SW480 (cell line): ENCODE data around the gene MOB2.

Source experiments
- DNase-seq: peaks from one replicate; pipeline ENCODE4 v3.0.0-alpha.2; 2016; ENCODE audit warnings: low spot score

MOB2 gene

DNA sequence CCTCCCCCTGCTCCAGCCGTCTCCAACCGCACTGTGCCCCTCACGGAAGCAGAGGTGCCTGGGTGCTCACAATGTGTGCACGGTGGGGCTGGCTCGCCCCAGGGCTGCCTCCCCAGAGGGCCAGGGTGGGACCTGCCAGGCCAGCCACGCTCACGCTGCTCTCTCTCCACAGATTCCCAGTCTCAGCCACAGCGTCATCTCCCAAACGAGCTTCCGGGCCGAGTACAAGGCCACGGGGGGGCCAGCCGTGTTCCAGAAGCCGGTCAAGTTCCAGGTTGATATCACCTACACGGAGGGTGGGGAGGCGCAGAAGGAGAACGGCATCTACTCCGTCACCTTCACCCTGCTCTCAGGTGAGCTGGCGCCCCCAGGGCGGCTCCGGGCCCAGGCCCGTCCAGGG lies 30.4 kb downstream of the MOB2 start:
- no peak for DNase-seq

GRCh38 chr11:1455763-1456060 lies 30.9 kb downstream of the MOB2 start:
- DNase-seq: no peak

- DNase-seq: no peak
Observed at GRCh38 chr11:1455032-1455762, 31.4 kb downstream of the MOB2 start.

DNA sequence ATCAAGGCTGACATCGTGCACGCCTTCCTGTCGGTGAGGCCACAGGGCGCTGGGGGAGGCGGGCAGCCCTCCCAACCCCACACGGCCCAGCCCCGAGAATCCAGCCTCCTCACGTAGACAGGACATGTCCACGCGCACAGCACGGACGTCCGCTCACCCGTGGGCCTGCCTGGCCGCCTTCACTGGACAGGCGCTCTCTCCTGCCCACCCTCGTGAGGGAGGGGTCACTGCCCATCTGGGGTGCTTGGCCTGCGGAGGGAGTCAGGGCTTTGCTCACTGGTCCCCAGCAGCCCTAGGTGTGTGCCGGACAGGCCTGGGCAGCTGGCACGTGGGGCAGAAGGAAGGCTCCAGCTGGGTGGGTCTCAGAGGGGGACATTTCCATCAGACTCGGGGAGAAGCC lies 32.0 kb downstream of the MOB2 start:
- no peak for DNase-seq

GRCh38 chr11:1453611-1454034 lies 33.0 kb downstream of the MOB2 start:
- DNase-seq: no peak

DNA sequence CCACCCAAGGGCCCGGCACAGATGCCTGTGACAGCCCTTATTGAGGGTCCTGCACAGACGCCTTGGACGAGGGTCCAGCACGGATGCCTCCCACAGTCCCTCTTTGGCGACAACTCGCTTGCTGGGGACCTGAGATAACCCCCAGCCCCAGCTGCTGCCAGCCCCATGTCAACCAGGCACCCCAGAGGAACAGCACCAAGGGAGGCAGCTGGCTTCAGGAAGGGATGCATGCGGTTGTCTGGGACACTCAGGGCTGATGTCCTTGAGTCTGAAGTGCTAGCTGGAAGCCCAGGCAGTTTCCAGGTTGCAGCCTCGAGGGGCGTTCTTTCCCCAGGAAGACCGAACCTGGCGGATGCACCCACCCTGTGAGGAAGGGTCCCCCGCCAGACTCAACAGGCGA lies 33.8 kb downstream of the MOB2 start:
- no peak for DNase-seq

DNA sequence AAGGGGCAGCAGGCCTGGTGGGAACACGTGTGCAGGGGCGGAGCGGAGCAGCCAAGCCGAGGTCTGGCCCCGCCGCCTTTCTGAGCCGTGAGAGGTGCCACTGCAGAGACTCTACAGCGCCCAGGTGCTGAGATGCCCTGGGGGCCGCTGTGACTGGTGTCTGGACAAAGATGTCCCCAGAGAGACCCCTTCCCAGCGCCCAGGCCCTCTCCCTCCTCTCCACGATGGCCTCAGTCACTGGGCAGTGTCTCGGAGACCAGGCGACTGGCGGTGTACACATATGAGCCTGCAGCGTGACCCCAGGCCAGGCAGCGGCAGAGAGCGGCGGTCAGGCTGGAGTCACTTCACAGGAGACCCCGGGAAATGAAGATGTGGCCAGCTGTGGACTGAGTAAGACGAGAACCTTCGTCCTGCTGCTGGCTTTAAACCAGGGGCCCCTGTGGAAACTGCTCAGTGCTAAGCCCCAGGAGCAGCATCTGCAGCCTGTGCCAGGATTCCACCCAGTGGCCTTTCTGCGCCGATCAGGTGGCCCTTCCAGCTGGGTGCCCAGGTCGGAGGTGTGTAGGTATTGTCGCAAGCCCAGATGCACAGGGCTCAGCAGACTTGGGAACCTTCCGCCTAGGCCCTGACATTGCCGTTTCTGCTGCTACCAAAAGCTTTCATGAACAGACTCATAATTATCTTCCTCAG lies 34.7 kb downstream of the MOB2 start:
- DNase-seq: no peak

- DNase-seq: no peak
Observed at GRCh38 chr11:1450949-1451710, 35.4 kb downstream of the MOB2 start.

DNA sequence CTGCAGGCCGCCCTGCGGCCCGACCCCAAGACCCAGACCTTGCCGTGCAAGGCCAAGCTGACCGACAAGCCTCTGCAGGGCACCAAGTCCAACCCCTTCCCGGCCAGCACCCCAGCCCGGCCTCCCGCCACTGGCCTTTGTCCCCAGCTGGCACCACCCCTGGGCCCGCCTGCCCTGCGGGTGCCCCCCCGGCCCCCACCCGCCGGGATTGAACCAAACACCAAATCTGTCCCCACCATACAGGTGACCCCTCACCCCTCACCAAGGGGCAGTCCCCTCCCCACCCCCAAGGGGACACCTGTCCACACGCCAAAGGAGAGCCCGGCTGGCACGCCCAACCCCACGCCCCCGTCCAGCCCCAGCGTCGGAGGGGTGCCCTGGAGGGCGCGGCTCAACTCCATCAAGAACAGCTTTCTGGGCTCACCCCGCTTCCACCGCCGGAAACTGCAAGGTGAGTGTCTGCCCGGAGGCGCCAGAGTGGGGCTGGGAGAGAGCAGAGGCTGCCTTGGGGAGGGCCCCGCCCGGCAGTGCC lies 36.2 kb downstream of the MOB2 start:
- no peak for DNase-seq

DNA sequence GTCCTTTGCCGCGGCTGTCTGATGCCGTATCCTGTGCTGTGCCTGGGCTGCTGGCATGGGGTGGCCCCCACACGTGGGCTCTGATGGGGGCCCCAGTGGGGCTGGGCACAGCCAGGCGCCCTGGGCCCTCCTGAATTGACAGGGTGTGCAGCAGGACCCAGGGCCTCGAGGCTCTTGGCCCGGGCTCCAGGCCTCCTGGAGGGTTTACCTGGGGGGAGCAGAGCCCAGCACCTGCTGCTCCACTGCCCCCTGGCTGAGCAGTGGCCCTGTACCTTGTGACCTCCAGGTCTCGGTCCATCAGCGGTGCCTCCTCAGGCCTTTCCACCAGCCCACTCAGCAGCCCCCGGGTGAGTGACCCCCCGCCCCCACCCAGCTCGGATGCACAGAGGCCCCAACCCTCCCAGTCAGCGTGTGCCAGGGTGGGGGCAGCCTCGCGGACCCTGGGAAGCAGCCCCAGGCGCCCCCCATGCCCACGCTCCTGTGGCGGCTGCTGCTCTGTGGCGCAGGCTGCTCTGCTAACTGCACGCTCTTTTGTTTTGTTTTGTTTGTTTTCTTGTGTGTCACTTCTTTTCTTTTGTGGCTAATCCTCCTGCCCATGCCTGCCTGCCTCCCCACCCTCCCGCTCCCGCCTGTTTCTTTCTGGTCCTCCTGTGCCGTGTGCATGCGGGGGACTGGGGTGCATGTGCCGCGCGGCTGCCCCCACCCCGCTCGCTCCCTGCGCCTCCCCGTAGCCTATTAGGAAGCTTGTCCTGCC lies 36.9 kb downstream of the MOB2 start:
- DNase-seq: no peak

- DNase-seq: no peak
Observed at GRCh38 chr11:1448882-1449281, 37.7 kb downstream of the MOB2 start.

DNA sequence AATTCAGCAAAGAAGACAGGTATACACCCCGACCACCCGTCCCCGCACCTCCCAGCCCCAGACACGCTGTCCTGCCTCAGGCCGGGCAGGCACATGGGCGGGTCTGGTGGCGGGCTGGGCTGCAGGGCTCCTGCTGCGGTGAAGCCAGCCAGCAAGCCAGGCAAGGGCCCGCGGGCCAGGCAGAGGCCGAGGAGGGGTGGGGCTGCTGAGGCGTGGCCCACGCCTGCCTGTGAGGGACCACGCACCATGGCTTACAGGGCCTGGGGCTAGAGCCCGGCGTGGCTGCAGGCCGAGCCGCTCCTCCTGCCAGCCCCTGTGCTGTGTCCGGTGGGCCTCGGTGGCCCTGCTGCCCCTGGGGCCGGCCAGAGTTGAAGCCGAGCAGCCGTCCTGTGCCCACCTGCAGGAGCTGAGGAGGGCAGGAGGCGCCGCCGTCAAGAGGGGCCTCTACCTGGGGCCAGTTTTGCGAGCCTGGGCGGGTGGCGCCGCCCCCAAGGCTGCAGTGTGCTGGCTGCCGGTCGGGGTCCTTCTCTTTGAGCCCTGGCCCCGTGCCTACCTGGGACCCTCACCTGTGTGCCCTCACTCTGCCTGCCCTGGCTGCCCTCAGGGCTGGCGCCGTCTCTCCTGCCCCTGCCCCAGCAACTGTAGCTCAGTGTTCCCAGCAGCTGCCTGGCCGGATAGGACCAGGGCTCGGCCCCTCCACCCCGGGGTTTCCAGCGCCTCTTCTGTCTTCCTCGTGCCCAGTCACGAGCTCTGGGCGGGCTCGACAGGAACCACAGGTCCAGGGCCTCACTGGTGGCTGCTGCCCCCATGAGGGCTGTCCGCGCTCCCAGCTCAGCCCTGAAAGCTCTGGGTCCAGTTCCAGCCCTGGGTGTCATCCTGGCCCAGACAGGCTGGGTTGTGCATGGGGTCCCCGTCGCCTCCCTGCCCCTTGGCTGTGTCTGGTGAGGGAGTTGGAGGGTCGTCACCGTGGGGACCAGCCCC lies 38.4 kb downstream of the MOB2 start:
- no peak for DNase-seq

- no peak for DNase-seq
Observed at GRCh38 chr11:1446623-1447022, 40.0 kb downstream of the MOB2 start.

- DNase-seq: no peak
Observed at GRCh38 chr11:1445741-1446445, 40.7 kb downstream of the MOB2 start.

GRCh38 chr11:1444823-1445422 lies 41.7 kb downstream of the MOB2 start:
- DNase-seq: no peak

DNA sequence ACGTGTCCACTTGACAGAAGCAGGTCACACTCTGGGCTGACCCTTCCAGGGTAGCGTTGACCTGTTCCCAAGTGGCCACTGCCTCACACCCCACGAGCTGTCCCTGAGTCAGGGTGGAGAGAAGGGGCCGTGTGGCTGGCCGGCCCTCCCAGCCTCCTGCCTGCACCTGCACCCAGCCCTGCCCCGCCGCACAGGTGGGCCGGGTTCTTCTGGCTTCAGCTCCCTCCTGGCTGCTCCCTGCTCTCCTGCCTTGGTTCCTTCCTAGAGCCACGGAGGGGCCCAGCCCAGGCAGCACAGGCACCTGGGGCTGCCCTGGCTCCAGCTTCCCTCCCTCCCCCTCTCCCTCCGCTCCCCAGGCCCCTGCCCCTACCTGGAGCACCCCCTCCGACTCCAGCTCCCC lies 42.3 kb downstream of the MOB2 start:
- no peak for DNase-seq

DNA sequence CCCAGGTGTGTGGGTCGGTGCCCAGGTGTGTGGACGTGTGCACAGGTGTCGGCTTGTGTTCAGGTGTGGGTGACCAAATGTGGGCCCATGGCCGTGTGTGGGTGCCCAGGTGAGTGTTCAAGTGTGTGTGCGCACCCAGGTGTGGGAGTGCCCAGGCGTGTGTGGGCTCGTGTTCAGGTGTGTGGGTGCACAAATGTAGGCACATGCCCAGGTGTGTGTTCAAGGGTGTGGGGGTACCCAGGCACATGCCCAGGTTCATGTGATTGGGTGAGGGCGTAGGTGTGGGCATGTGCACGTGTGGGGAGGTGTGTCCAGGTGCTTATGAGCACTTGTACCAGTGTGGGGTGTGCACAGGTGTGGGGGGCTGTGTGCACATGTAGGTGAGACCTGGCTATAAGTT lies 42.8 kb downstream of the MOB2 start:
- no peak for DNase-seq

GRCh38 chr11:1442807-1443366 lies 43.7 kb downstream of the MOB2 start:
- DNase-seq: no peak

GRCh38 chr11:1442163-1442562 lies 44.4 kb downstream of the MOB2 start:
- DNase-seq: no peak

DNA sequence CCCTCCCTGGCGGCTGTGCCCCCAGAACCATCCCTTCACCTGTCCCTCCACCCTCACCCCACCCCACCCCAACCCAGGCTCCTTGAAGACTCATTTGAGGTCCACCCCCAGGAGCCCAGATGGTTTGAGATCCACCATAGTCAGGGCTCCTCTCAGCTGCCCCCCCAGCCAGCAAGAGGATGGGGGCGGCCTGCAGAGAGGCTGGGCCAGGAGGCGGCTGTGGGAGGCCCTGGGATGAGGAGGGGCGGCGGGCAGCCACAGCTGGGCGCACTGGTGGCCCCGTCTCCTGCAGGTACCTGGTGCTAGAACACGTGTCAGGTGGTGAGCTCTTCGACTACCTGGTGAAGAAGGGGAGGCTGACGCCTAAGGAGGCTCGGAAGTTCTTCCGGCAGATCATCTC lies 46.1 kb downstream of the MOB2 start:
- no peak for DNase-seq
